Endometrium (tissue), 2 donors: ENCODE measurements around the gene IL2RA.
A peak's percentile ranks its signal among the peaks of the same experiment; 100 is the strongest.

ENCODE experiments used
- FAIRE-seq: peaks from 2 replicates; lab custom pipeline; 2012; peaks lifted over from hg19 to GRCh38; lab: Jason Lieb, UNC
- donor health status: control.
- donor health status: control.

The IL2RA gene

GRCh38 chr10:6038071-6038631 is 24.0 kb downstream of the IL2RA start:
- FAIRE-seq = no peak

- no peak for FAIRE-seq
These were observed 24.7 kb downstream of the IL2RA start for GRCh38 chr10:6037422-6037821.

- FAIRE-seq = no peak
These were observed 25.3 kb downstream of the IL2RA start for GRCh38 chr10:6036861-6037321.

- FAIRE-seq = no peak
These were observed 26.1 kb downstream of the IL2RA start for GRCh38 chr10:6035931-6036575.

- no peak for FAIRE-seq
These were observed 26.9 kb downstream of the IL2RA start for GRCh38 chr10:6035101-6035834.

GRCh38 chr10:6034371-6034770 is 27.8 kb downstream of the IL2RA start:
- FAIRE-seq = no peak

GRCh38 chr10:6033954-6034353 is 28.2 kb downstream of the IL2RA start:
- FAIRE-seq = no peak

- no peak for FAIRE-seq
These were observed 31.2 kb downstream of the IL2RA start for GRCh38 chr10:6030940-6031339.

- no peak for FAIRE-seq
These were observed 31.9 kb downstream of the IL2RA start for GRCh38 chr10:6030217-6030616.

- FAIRE-seq = no peak
These were observed 34.2 kb downstream of the IL2RA start for GRCh38 chr10:6027929-6028328.

- FAIRE-seq = no peak
These were observed 36.4 kb downstream of the IL2RA start for GRCh38 chr10:6025683-6026255.

- no peak for FAIRE-seq
These were observed 37.9 kb downstream of the IL2RA start for GRCh38 chr10:6024334-6024682.

- no peak for FAIRE-seq
These were observed 38.4 kb downstream of the IL2RA start for GRCh38 chr10:6023661-6024333.

GRCh38 chr10:6022660-6023059 is 39.5 kb downstream of the IL2RA start:
- no peak for FAIRE-seq

- FAIRE-seq = no peak
These were observed 41.3 kb downstream of the IL2RA start for GRCh38 chr10:6020826-6021225.

- FAIRE-seq = no peak
These were observed 42.4 kb downstream of the IL2RA start for GRCh38 chr10:6019796-6020195.

GRCh38 chr10:6019010-6019782 is 43.0 kb downstream of the IL2RA start:
- no peak for FAIRE-seq

GRCh38 chr10:6018422-6018821 is 43.7 kb downstream of the IL2RA start:
- FAIRE-seq = peak; percentile 90

GRCh38 chr10:6017781-6018354 is 44.3 kb downstream of the IL2RA start:
- no peak for FAIRE-seq

- FAIRE-seq = no peak
These were observed 47.9 kb downstream of the IL2RA start for GRCh38 chr10:6014241-6014761.
